HG02943 (cell line): ENCODE results near the gene THAP7.
"Not testable (repeated sequence)": the region's sequence is repeated elsewhere in the genome, so short reads cannot be mapped to it uniquely, and the experiment has no call there.

Source experiments
- ATAC-seq: cut with Tn5 transposase; IDR thresholded peaks from one replicate; pipeline ENCODE4 v1.9.1; 2021; ENCODE audit warnings: mild to moderate bottlenecking, low read depth, moderate library complexity; ENCODE audit not compliant: unreplicated experiment

Gene THAP7

DNA sequence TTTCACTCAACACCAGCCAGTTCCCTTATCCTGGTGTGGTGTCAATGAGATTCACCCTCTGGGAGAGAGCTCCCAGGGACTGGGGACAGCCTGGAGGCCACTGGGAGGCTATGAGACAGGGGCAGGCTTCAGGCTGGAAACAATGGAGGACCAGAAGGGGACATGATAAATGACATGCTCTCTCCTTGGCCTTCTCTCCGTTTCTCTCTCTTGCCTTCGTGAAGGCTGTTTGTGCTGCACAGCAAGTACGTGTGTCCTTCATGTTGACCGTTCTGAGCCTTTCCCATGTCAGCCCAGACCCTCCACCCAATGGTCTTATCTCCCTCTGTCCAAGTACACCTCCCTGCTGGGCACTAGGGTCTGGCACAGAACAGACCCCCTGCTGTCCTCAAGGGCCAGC is 21.4 kb downstream of the THAP7 start:
- ATAC-seq = no peak

- ATAC-seq = no peak
Measured at GRCh38 chr22:20979940-20980453, 21.9 kb downstream of the THAP7 start.

- ATAC-seq = no peak
Measured at GRCh38 chr22:20979243-20979809, 22.6 kb downstream of the THAP7 start.

DNA sequence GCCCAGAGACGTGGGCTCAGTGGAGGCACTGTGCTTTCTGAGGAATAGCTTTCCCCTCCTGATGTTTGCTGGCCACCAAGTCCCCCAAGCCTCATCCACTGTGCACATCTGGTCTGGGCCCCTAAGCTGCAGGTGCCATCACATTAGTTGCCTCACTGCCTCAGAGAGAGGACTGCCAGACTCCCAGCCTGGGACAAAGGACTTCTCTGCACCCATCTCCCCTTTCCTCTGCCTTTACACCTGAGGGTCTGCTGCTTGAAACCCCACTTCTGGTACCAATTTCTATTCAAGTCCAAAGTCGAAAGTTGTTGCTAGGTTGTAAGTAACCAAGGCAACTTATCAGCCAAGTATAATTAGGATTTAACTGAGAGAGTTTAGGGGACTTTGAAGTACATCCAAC is 23.5 kb downstream of the THAP7 start:
- no peak for ATAC-seq

- no peak for ATAC-seq
Measured at GRCh38 chr22:20977516-20978170, 24.3 kb downstream of the THAP7 start.

DNA sequence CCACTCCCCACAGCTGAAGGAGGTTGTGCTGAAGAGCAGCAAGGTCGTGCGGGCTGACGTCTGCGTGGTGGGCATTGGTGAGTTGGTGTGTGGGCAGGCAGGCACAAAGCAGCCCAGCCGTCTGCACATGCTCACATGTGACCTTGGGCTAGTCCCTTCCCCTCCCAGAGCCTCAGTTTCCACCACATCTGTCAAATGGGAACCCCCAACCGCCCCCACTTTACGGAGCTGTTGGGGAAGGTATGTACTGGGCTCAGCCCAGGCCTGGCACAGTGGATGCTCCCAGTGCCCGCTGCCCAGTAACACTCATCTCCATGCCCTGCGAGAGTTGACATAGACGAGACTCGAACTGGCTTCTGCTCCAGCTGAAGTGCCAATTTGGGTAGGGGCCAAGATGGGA is 24.9 kb downstream of the THAP7 start:
- no peak for ATAC-seq

DNA sequence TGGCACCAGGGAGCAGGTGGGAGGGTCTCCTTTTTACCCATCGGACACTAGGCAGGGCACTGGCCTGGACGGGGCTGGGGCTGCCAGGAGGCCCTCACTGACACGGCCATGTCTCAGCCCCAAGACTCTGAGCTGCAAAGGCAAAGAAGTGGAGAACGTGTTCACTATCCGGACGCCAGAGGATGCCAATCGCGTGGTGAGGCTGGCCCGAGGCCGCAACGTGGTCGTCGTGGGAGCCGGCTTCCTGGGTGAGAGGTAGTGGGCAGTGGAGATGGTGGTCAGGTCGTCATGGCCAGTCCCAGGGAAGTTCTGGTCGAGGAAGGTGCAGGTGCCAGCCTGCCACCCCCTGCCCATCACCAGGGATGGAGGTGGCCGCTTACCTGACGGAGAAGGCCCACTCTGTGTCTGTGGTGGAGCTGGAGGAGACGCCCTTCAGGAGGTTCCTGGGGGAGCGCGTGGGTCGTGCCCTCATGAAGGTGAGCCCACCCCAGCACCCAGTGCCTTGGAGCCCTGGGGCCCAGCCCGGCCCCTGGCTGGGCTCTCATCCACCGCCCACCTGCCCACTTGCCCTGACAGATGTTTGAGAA is 25.5 kb downstream of the THAP7 start:
- no peak for ATAC-seq

DNA sequence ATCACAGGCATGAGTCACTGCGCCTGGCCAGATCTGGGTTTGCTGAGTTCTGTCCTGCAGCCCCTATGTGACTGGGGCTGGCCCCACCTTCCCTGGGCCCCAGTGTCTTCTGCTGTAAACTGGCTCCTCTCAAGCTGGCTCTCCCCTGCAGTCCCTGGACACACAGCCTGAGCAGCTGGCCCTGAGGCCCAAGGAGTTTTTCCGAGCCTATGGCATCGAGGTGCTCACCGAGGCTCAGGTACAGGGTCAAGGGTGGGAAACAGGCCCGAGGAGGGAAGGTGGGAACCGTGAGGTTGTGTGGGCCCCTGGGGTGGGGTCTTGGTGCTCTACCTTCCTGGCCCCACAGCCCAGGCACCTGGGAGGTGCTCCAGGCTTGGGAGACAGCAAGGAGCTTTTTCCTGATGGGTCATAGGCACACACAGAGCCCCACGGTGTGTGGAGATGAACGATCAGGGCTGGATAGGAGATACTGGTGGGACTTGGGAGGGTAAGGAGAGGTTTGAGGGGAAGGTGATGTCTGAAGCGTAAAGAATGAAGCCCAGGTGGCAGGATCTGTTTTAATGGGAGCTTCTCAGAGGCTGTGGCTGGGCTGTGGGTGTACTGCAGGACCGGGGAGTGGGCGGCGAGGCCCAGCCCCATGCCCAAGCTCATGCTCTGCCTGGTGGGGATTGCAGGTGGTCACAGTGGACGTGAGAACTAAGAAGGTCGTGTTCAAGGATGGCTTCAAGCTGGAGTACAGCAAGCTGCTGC is 26.2 kb downstream of the THAP7 start:
- ATAC-seq = no peak

DNA sequence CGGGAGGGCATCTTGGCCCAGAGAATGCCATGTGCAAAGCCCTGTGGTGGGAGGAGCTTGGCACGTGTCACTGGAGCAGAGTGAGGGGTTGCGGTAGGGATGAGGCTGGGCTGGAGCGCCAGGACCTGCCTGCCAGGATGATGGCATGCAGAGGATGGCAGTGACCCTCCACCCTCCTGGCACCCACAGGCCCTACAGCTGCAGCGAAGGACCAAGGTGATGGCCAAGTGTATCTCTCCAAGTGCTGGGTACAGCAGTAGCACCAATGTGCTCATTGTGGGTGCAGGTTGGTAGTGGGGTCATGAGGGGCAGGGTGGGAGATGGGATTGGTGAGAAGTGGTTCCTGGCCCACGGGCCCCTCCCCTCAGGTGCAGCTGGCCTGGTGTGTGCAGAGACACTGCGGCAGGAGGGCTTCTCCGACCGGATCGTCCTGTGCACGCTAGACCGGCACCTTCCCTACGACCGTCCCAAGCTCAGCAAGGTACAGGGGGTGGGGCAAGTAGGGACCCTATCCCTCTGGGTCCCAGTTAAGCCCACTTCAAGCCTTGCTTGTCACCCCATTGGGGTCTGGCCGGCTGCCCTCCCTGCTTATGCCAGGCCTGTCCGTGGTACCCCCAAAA is 27.5 kb downstream of the THAP7 start:
- ATAC-seq = no peak

DNA sequence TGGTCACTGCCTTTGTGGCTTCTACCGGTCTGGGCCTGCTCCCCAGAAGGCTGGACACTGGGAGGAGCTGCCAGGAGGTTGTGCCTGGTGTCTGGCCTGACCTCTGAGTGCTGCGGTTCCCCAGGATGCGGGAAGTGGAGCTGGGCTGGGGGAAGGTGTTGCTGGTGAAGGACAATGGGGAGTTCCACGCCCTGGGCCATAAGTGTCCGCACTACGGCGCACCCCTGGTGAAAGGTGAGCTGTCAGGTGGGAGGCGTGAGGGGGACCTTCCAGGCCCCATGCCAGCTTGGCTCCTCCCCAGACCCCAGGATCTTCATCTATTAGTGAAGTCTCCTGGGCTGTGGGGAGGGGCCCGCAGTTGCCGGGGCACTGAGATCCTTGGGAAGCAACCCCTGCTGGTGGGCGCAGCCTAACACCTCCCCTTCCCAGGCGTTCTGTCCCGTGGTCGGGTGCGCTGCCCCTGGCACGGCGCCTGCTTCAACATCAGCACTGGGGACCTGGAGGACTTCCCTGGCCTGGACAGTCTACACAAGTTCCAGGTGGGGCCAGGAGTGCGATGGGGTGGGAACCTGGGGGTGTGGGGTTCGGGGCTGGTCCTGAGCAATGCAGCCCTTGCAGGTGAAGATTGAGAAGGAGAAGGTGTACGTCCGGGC is 28.2 kb downstream of the THAP7 start:
- no peak for ATAC-seq

DNA sequence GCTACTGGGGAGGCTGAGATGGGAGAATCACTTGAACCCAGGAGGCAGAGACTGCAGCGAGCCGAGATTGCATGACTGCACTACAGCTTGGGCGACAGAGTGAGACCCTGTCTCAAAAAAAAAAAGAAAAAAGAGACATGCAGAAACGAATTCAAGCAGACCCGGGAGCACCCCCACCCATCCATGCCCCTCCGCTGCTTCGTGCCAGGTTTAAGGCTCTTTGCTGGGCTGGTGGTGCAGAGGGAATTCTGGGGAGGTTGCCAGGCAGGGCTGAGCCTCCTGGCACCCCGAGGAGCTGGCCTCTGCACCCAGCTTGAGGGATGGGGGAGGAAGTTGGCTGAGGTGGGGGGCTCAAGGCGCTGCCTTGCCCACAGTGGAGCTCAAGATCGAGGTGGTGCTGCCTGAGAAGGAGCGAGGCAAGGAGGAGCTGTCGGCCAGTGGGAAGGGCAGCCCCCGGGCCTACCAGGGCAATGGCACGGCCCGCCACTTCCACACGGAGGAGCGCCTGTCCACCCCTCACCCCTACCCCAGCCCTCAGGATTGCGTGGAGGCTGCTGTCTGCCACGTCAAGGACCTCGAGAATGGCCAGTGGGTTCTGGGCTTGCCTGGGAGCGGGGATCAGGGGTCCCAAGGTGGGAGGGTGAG is 28.9 kb downstream of the THAP7 start:
- no peak for ATAC-seq

- not testable (repeated sequence) for ATAC-seq
Measured at GRCh38 chr22:20972014-20972694, 29.8 kb downstream of the THAP7 start.

DNA sequence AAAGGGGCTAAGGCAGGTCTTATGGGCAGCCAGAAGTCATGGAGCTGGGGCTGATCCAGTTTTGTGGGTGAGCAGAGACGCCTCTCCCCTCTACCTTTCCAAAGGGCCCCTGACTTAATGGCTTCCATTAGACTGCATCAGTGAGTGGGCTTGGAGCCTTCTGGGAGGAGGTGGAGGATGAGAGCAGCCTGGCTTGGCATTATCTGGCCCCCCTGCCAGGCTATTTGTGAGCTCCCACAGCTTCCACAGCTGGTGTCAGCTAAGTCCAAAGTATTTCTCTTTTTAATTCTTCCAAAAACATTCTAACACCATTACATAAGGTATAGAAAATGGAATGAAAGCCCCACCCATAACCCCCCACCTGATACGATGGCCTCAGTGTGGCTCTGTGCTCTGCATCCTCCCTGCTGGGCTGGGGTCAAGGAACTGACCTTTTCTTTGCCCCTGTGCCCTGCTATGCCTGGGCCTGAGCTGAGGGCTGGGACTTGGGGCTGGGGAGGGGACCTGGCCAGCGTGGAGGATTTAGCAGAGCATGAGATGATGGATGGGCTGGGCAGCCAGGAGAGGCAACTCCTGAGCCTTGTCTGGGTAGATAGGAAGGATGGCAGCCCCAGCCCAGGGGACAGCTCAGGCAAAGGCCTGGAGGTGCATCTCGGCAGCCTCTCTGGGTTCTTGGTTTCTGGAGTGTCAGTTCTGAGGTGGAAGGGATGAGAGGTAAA is 30.8 kb downstream of the THAP7 start:
- ATAC-seq = no peak

GRCh38 chr22:20968281-20968977 is 33.5 kb downstream of the THAP7 start:
- ATAC-seq = no peak

DNA sequence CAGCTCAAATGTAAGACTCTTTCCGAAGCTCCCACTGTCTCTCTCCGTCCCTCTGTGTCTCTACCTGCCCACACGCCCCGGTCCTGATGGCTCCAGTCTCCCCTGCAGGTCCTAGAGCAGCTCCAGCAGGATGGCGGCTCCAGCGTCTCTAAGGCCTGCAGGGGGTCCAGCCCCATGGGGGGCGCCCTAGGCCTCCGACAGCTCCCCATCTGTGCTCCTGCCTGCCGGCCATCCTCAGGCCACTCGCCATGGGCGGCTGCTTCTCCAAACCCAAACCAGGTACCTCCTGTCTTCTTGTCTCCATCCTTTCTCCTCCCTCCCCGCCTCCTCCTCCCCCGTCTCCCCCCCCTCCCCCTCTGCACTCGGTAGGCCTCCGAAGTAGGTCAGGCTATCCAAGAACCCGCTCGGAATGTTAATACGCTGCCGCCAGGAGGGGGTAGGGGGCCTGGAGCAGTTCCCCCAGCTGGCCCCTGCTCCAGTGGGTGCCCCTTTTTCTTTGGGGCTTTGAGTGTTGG is 34.2 kb downstream of the THAP7 start:
- no peak for ATAC-seq

GRCh38 chr22:20966883-20967696 is 34.8 kb downstream of the THAP7 start, which contains the start of gene AIFM3:
Gene AIFM3 (plus strand): TSS chr22:20967255. CDS start chr22:20967945, 690 bp downstream.
- no peak for ATAC-seq
